HL-60 (cell line): ENCODE results near the gene KRTAP10-11.

ENCODE experiments used
- CTCF ChIP-seq: IDR thresholded peaks from one replicate; pipeline ENCODE4 v1.5.1; 2011; ENCODE audit warnings: low read length, control low read depth, inconsistent platforms; ENCODE audit not compliant: insufficient read depth
- POLR2AphosphoS5 ChIP-seq: IDR thresholded peaks from 2 replicates; pipeline ENCODE4 v1.6.1; 2012; ENCODE audit warnings: low read depth

GRCh38 chr21:44637018-44637850, 9.0 kb upstream of the KRTAP10-11 start, which contains the start of gene KRTAP10-10:
- TF ChIP-seq CTCF (no peak), POLR2AphosphoS5 (no peak)
